GM12878 (cell line): ENCODE measurements around the gene ADAM23. TPM values are rescaled to one million over a fixed set of nuclear protein-coding genes. Genes with fewer than 3 reads are reported as not detected.

Experiments
- ATAC-seq: fragments of 200-7000 bp; cut with Tn5 transposase; 3 replicates; pipeline ENCODE4 v1.9.1; 2020; ENCODE audit warnings: mild to moderate bottlenecking, moderate library complexity
- BruUV-seq: library from RNA; stranded (reverse); fragments of 400-500 nt; replicated peaks from 2 replicates; lab custom pipeline; 2021; lab: Mats Ljungman, UMichigan
- CTCF ChIA-PET: fragments of 300-600 bp; sonication (Branson Sonifier 250); formaldehyde crosslinking; extraction: SDS; loops from one replicate; lab custom pipeline; 2021; ENCODE audit warnings: inconsistent platforms; lab: Yijun Ruan, JAX
- POLR2A ChIA-PET: fragments of 350-600 bp; formaldehyde crosslinking; extraction: SDS; loops from one replicate; lab custom pipeline; 2021; ENCODE audit warnings: inconsistent platforms; lab: Charles Lee
- RAD21 ChIA-PET: fragments of 300-600 bp; sonication (Branson Sonifier 250); formaldehyde crosslinking; loops from one replicate; lab custom pipeline; 2023; ENCODE audit warnings: antibody characterized with exemption; ENCODE audit not compliant: unreplicated experiment; lab: Charles Lee
- SMC1A ChIA-PET: fragments of 300-600 bp; sonication (Branson Sonifier 250); formaldehyde crosslinking; loops from one replicate; lab custom pipeline; 2023; ENCODE audit not compliant: unreplicated experiment, uncharacterized antibody; lab: Charles Lee
- DNase-seq: peaks from one replicate; pipeline ENCODE4 v3.0.0-alpha.2; 2011; ENCODE audit warnings: low read depth, low spot score
- FAIRE-seq: peaks from 3 replicates; lab custom pipeline; 2011; peaks lifted over from hg19 to GRCh38; lab: Jason Lieb, UNC
- H2AFZ ChIP-seq: 2 replicates; pipeline ENCODE4 v1.6.0; 2011; ENCODE audit warnings: low read depth, low read length, control low read depth; ENCODE audit not compliant: control insufficient read depth
- H3K27ac ChIP-seq: 2 replicates; pipeline ENCODE4 v1.5.1; 2011; ENCODE audit warnings: control low read depth; ENCODE audit not compliant: control insufficient read depth, insufficient read depth
- H3K27me3 ChIP-seq, 2 experiments: replicated peaks in 1 of 2; 2 replicates each; pipeline versions ENCODE4 v1.6.0 to v1.6.1; 2011; ENCODE audit warnings: low read length in 1 of 2; ENCODE audit not compliant: control insufficient read depth in 2 of 2, insufficient read depth in 2 of 2
- H3K36me3 ChIP-seq, 2 experiments: 2 replicates each; pipeline ENCODE4 v1.5.1; 2011; ENCODE audit warnings: low read length in 1 of 2; ENCODE audit not compliant: control insufficient read depth in 2 of 2, insufficient read depth in 2 of 2
- H3K4me1 ChIP-seq: 2 replicates; pipeline ENCODE4 v1.6.1; 2011; ENCODE audit warnings: mild to moderate bottlenecking, low read length, moderate library complexity, mixed read lengths; ENCODE audit not compliant: control insufficient read depth, insufficient read depth
- H3K4me2 ChIP-seq: 2 replicates; pipeline ENCODE4 v1.6.0; 2011; ENCODE audit warnings: control low read depth; ENCODE audit not compliant: control insufficient read depth, insufficient read depth
- H3K4me3 ChIP-seq: fragments of 200-600 bp; sonication (generic); 2 replicates; pipeline ENCODE4 v1.5.1; 2016
- H3K79me2 ChIP-seq: 2 replicates; pipeline ENCODE4 v1.6.0; 2011; ENCODE audit warnings: low read length; ENCODE audit not compliant: control insufficient read depth, insufficient read depth
- H3K9ac ChIP-seq: 2 replicates; pipeline ENCODE4 v1.8.0; 2011; ENCODE audit warnings: low read length, control low read depth, mixed read lengths; ENCODE audit not compliant: control insufficient read depth, insufficient read depth
- H3K9me3 ChIP-seq: replicated peaks from 3 replicates; pipeline ENCODE4 v1.5.1; 2011; ENCODE audit warnings: mild to moderate bottlenecking, low read length; ENCODE audit not compliant: control insufficient read depth, insufficient read depth
- H4K20me1 ChIP-seq: 2 replicates; pipeline ENCODE4 v1.6.0; 2011; ENCODE audit not compliant: control insufficient read depth, insufficient read depth
- CHD4 ChIP-seq: fragments of 200-600 bp; sonication (generic); IDR thresholded peaks from 2 replicates; pipeline ENCODE4 v1.6.1; 2016; ENCODE audit warnings: mild to moderate bottlenecking
- RAD21 ChIP-seq: IDR thresholded peaks from 2 replicates; pipeline ENCODE4 v1.6.1; 2011; ENCODE audit warnings: mild to moderate bottlenecking, low read depth, low read length, moderate library complexity; ENCODE audit not compliant: insufficient read depth
- RBBP5 ChIP-seq: fragments of 200-600 bp; sonication (generic); conservative IDR thresholded peaks from 2 replicates; pipeline ENCODE4 v1.6.1; 2016
- RUNX3 ChIP-seq: IDR thresholded peaks from 2 replicates; pipeline ENCODE4 v1.6.1; 2012; ENCODE audit warnings: low read length, inconsistent platforms
- SMC3 ChIP-seq: IDR thresholded peaks from 2 replicates; pipeline ENCODE4 v1.6.1; 2011; ENCODE audit warnings: low read length, improper control_type of control experiment, borderline replicate concordance
- TCF3 ChIP-seq: IDR thresholded peaks from 2 replicates; pipeline ENCODE4 v1.6.1; 2012; ENCODE audit warnings: low read depth, mild to moderate bottlenecking, low read length, borderline replicate concordance; ENCODE audit not compliant: insufficient read depth
- ZSCAN29 ChIP-seq: fragments of 450-650 bp; IDR thresholded peaks from 2 replicates; pipeline ENCODE4 v1.6.1; 2017; ENCODE audit warnings: mild to moderate bottlenecking, moderate library complexity
- WGBS: methylation state at CpG from one replicate; pipeline ENCODE4 v1.1.6; 2016; ENCODE audit warnings: low lambda C conversion rate; ENCODE audit not compliant: insufficient replicate concordance, insufficient coverage; ENCODE audit errors: missing lambda C conversion rate; 5-methylcytosine and 5-hydroxymethylcytosine counted together
- in situ Hi-C: fragments of 300-500 bp; cut with MboI; formaldehyde crosslinking; loops from 9 replicates; pipeline ENCODE4 v1.14.3; 2018; ENCODE audit warnings: mixed read lengths
- intact Hi-C: fragments of 100-400 bp; cut with micrococcal nuclease; formaldehyde crosslinking; loops from one replicate; pipeline ENCODE4 v1.14.2; 2022; ENCODE audit not compliant: unreplicated experiment
- polyA plus RNA-seq, 11 experiments: library from polyadenylated mRNA; depleted of rRNA in 4 of 11; unstranded in 6 of 11; stranded (reverse) in 5 of 11; fragments of >200 nt; fragmentation: Nextera tagmentation in 4 of 11; fragmentation: Illumina TruSeq in 1 of 11; extraction: Ambion mirVana in 4 of 11; extraction: Trizol in 1 of 11; gene quantifications; 1 replicate in 1 of 11; 2 replicates in 10 of 11; pipeline versions ENCODE4 v1.2.1 to v1.2.3, GENCODE V29; 2011 to 2016; ENCODE audit warnings: inconsistent platforms in 2 of 11, missing spikeins in 2 of 11, low read depth in 1 of 11
- total RNA-seq, 4 experiments: library from RNA; depleted of rRNA in 3 of 4; stranded (reverse); fragments of >200 nt in 3 of 4; fragmentation: Illumina TruSeq in 1 of 4; extraction: Trizol in 1 of 4; gene quantifications; 2 replicates each; pipeline versions ENCODE4 v1.2.1 to v1.2.3, GENCODE V29; 2013 to 2021
- TF ChIP-seq, protein P1 (sequence below), 3 experiments: IDR thresholded peaks in 2 of 3; conservative IDR thresholded peaks in 1 of 3; 2 replicates each; pipeline ENCODE4 v1.5.1; 2011; ENCODE audit warnings: low read depth in 3 of 3, low read length in 3 of 3, mild to moderate bottlenecking in 3 of 3, control low read depth in 2 of 3, moderate library complexity in 2 of 3, inconsistent platforms in 1 of 3, mixed read lengths in 1 of 3; ENCODE audit not compliant: control insufficient read depth in 2 of 3, insufficient read depth in 1 of 3; ENCODE audit errors: extremely low read depth in 1 of 3

The ADAM23 gene
- total and polyA plus RNA-seq, 10 of the 15 experiments (the other 5 are each of a cell fraction or from before 2014, with no cell fraction given): 5.7 to 41.8 (median 15.6) TPM

DNA sequence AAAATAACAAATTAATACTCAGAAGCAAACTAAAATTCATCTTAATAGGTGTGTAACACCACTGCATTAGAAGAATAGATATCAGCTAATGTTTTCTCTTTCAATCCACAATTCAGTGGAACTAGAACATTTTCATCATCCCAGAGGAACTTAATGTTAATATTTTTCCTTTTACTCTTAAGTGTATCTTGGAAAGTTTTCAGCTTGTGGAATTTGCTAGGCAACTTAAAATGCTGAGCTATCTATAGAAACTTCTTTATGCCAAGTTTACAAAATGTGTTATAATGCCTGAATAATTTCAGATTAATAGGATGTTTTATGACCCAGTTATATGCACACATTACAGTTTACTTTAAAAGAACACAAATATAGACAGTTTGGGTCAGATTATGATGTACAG lies 112.4 kb downstream of the ADAM23 start:
- no peak overlapping the region for H3K27ac ChIP-seq
- no peak for TF ChIP-seq ZSCAN29
- TF ChIP-seq, all 136 proteins: peak for 0
- Histone ChIP-seq H3K4me2 (no peak overlapping the region), H4K20me1 (no peaks in the 10 kb centered on the region), H3K4me3 (no peak overlapping the region), H3K9me3 (no peaks in the 10 kb centered on the region), H3K4me1 (no peaks in the 10 kb centered on the region), H3K27me3 (no peaks in the 10 kb centered on the region), H3K36me3 (no peaks in the 10 kb centered on the region), H2AFZ (no peak overlapping the region), H3K9ac (no peak overlapping the region), H3K79me2 (no peaks in the 10 kb centered on the region)
- ChIA-PET SMC1A (interaction anchor here (0.7 to 3.3 kb wide), 10 partner anchors 8 to 234 kb away, joined by 3 to 9 read pairs (median 3); no protein-coding TSS in a partner anchor), CTCF (interaction anchor here (0.9 to 2.4 kb wide), 6 partner anchors 10 to 225 kb away, joined by 3 to 15 read pairs (median 4); no protein-coding TSS in a partner anchor), RAD21 (interaction anchor here (1.0 to 1.6 kb wide), 3 partner anchors 8 to 227 kb away, joined by 3 to 4 read pairs (median 4); no protein-coding TSS in a partner anchor), POLR2A (no interaction called here)
- in situ Hi-C loops (no loop called here), intact Hi-C loops (loop anchor here (5.0 to 10.0 kb wide), 4 partner anchors 108 to 919 kb away; no protein-coding TSS in a partner anchor)
- FAIRE-seq: no peak
- no peak for DNase-seq
- BruUV-seq: no TSS peak
- no peak for ATAC-seq

DNA sequence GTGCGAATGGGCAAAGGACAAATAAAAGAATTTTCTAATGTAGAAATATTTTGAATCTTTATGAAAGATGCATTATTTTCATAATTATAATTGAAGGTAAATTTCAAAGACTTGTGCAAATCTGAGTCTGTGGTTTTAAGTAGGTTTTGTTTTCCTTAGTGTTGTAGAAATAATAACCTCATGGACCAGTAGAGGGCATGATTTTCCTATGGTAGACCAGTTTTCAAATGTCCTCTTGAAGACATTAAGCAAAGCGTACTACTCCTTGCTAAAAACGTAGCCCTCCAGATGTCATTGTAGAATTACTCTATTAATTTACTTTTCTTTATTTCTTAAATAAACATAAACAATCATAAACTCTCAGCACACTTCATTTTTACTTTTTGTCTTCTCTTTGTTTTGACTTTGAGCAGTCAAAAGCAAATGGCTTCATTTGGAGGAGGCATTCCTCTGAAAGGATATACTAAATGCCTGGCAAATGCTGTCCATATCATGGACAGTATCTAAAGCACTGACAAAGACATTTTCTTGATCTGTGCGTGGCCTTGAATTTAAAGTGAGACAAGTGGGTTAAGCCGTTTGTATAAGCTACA lies 113.1 kb downstream of the ADAM23 start:
- Histone ChIP-seq H3K27me3 (no peaks in the 10 kb centered on the region), H3K36me3 (no peaks in the 10 kb centered on the region), H2AFZ (no peak overlapping the region), H3K4me3 (no peak overlapping the region), H4K20me1 (no peaks in the 10 kb centered on the region), H3K9me3 (no peaks in the 10 kb centered on the region), H3K9ac (no peak overlapping the region), H3K4me1 (no peaks in the 10 kb centered on the region), H3K79me2 (no peaks in the 10 kb centered on the region), H3K4me2 (no peak overlapping the region), H3K27ac (no peak overlapping the region)
- intact Hi-C loops (loop anchor here (5.0 to 10.0 kb wide), 4 partner anchors 109 to 918 kb away; no protein-coding TSS in a partner anchor), in situ Hi-C loops (no loop called here)
- 48% methylated on average over 5 of the region's 5 CpGs for WGBS
- FAIRE-seq (peak; percentile 70), DNase-seq (no peak), ATAC-seq (peak; percentile 79)
- ChIA-PET SMC1A (interaction anchor here (0.6 to 5.1 kb wide), 16 partner anchors 9 to 1046 kb away, joined by 3 to 37 read pairs (median 4); partner anchors contain the start of genes FASTKD2 and MDH1B), CTCF (interaction anchor here (0.6 to 3.4 kb wide), 20 partner anchors 10 to 920 kb away, joined by 3 to 53 read pairs (median 4); no protein-coding TSS in a partner anchor), RAD21 (interaction anchor here (0.8 to 2.5 kb wide), 4 partner anchors 9 to 226 kb away, joined by 3 to 10 read pairs (median 4); no protein-coding TSS in a partner anchor), POLR2A (interaction anchor here (0.6 kb wide), 1 partner anchor 235 kb away, joined by 3 read pairs; no protein-coding TSS in a partner anchor)
- no TSS peak for BruUV-seq
- TF ChIP-seq, protein P1, sequence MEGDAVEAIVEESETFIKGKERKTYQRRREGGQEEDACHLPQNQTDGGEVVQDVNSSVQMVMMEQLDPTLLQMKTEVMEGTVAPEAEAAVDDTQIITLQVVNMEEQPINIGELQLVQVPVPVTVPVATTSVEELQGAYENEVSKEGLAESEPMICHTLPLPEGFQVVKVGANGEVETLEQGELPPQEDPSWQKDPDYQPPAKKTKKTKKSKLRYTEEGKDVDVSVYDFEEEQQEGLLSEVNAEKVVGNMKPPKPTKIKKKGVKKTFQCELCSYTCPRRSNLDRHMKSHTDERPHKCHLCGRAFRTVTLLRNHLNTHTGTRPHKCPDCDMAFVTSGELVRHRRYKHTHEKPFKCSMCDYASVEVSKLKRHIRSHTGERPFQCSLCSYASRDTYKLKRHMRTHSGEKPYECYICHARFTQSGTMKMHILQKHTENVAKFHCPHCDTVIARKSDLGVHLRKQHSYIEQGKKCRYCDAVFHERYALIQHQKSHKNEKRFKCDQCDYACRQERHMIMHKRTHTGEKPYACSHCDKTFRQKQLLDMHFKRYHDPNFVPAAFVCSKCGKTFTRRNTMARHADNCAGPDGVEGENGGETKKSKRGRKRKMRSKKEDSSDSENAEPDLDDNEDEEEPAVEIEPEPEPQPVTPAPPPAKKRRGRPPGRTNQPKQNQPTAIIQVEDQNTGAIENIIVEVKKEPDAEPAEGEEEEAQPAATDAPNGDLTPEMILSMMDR (IDR thresholded peaks at IDR 0.05 in 2 of 3, conservative IDR thresholded peaks at IDR 0.05 in 1 of 3; ENCODE audit: control insufficient read depth in 2 of 3, extremely low read depth in 1 of 3, insufficient read depth in 1 of 3, low read depth in 3 of 3, low read length in 3 of 3): peak; percentile 46 to 63 (median 52); a peak in 5 of 6 replicates
- peak; percentile 61 for TF ChIP-seq RAD21
- no peak for TF ChIP-seq TCF3
- TF ChIP-seq RUNX3: peak; percentile 42; the same call in 1 of the 2 replicates
- TF ChIP-seq CHD4: no peak
- TF ChIP-seq RBBP5: no peak
- TF ChIP-seq SMC3: peak; percentile 44; the same call in 1 of the 2 replicates
